K562 (cell line): ENCODE results near the gene TENM4. TPM values are rescaled to one million over a fixed set of nuclear protein-coding genes. Genes with fewer than 3 reads are reported as not detected.

Source experiments
- ATAC-seq: fragments of 200-7000 bp; cut with Tn5 transposase; 3 replicates; pipeline ENCODE4 v1.9.1; 2020; ENCODE audit warnings: moderate library complexity
- BruUV-seq: library from RNA; stranded (reverse); fragments of 400-500 nt; replicated peaks from 2 replicates; lab custom pipeline; 2021; lab: Mats Ljungman, UMichigan
- CTCF ChIA-PET: fragments of 300-600 bp; formaldehyde crosslinking; extraction: SDS; loops from one replicate; lab custom pipeline; 2021; ENCODE audit warnings: low intra/inter-chr PET ratio; lab: Yijun Ruan, JAX
- POLR2A ChIA-PET: fragments of 300-600, 350-650 bp; sonication (Branson Sonifier 250); formaldehyde crosslinking; extraction: SDS; loops from one replicate; lab custom pipeline; 2021; ENCODE audit warnings: antibody characterized with exemption, inconsistent platforms; lab: Yijun Ruan, JAX
- DNase-seq, 4 experiments: peaks; one replicate each; pipeline versions ENCODE4 v3.0.0 to v3.0.0-alpha.2; 2011 to 2018; ENCODE audit warnings: low spot score in 3 of 4, mixed read lengths in 3 of 4; ENCODE audit errors: extremely low read depth in 1 of 4
- FAIRE-seq: peaks from 2 replicates; lab custom pipeline; 2011; peaks lifted over from hg19 to GRCh38; lab: Jason Lieb, UNC
- H2AFZ ChIP-seq: 2 replicates; pipeline ENCODE4 v1.6.0; 2011; ENCODE audit warnings: low read depth, low read length, control low read depth, inconsistent platforms
- H3K27ac ChIP-seq: fragments of 200-600 bp; 3 replicates; pipeline ENCODE4 v1.8.0; 2011; ENCODE audit warnings: low read depth, mild to moderate bottlenecking, control low read depth, inconsistent platforms, low read length, moderate library complexity, mixed read lengths; ENCODE audit errors: extremely low read depth
- H3K27me3 ChIP-seq, 2 experiments: fragments of 300-600 bp in 1 of 2; 2 replicates in 1 of 2; 3 replicates in 1 of 2; pipeline versions ENCODE4 v1.6.0 to v1.8.0; 2011; ENCODE audit warnings: inconsistent platforms in 2 of 2, low read length in 2 of 2, mild to moderate bottlenecking in 1 of 2, mixed read lengths in 1 of 2, moderate library complexity in 1 of 2; ENCODE audit not compliant: control insufficient read depth in 2 of 2, insufficient read depth in 2 of 2
- H3K36me3 ChIP-seq: fragments of 300-600 bp; 3 replicates; pipeline ENCODE4 v1.8.0; 2011; ENCODE audit warnings: mild to moderate bottlenecking, low read length, inconsistent platforms; ENCODE audit not compliant: control insufficient read depth, insufficient read depth
- H3K4me1 ChIP-seq, 2 experiments: fragments of 200-600 bp in 1 of 2; replicated peaks in 1 of 2; 2 replicates in 1 of 2; 3 replicates in 1 of 2; pipeline versions ENCODE4 v1.5.1 to v1.8.0; 2011; ENCODE audit warnings: inconsistent platforms in 2 of 2, low read length in 2 of 2, mild to moderate bottlenecking in 1 of 2, mixed read lengths in 1 of 2, moderate library complexity in 1 of 2; ENCODE audit not compliant: control insufficient read depth in 2 of 2, insufficient read depth in 2 of 2
- H3K4me2 ChIP-seq: 2 replicates; pipeline ENCODE4 v1.6.1; 2011; ENCODE audit warnings: low read length, control low read depth, inconsistent platforms, mixed read lengths; ENCODE audit not compliant: insufficient read depth
- H3K4me3 ChIP-seq: fragments of 200-600 bp; sonication (generic), shearing (Covaris generic); 2 replicates; pipeline ENCODE4 v1.5.1; 2016; ENCODE audit warnings: control low read depth, inconsistent platforms
- H3K79me2 ChIP-seq: fragments of 200-600 bp; 3 replicates; pipeline ENCODE4 v1.8.0; 2011; ENCODE audit warnings: low read length, inconsistent platforms; ENCODE audit not compliant: control insufficient read depth, insufficient read depth
- H3K9ac ChIP-seq, 2 experiments: 2 replicates each; pipeline versions ENCODE4 v1.6.0 to v1.6.1; 2011; ENCODE audit warnings: low read depth in 2 of 2, low read length in 2 of 2, control low read depth in 1 of 2, inconsistent platforms in 1 of 2, mild to moderate bottlenecking in 1 of 2, mixed read lengths in 1 of 2; ENCODE audit not compliant: insufficient read depth in 1 of 2
- H3K9me1 ChIP-seq: one replicate; pipeline ENCODE4 v1.6.0; 2011; ENCODE audit warnings: inconsistent platforms, mild to moderate bottlenecking, low read length, moderate library complexity; ENCODE audit not compliant: control insufficient read depth, insufficient read depth
- H3K9me3 ChIP-seq: replicated peaks from 2 replicates; pipeline ENCODE4 v1.5.1; 2011; ENCODE audit warnings: low read depth, low read length, inconsistent platforms; ENCODE audit not compliant: control insufficient read depth, insufficient read depth
- H4K20me1 ChIP-seq: replicated peaks from 2 replicates; pipeline ENCODE4 v1.6.1; 2011; ENCODE audit warnings: low read length, inconsistent platforms, mixed read lengths; ENCODE audit not compliant: control insufficient read depth, insufficient read depth
- COPS2 ChIP-seq: fragments of 450-650 bp; conservative IDR thresholded peaks from 2 replicates; pipeline ENCODE4 v1.6.1; 2016; ENCODE audit warnings: mild to moderate bottlenecking, moderate library complexity
- HCFC1 ChIP-seq: IDR thresholded peaks from 2 replicates; pipeline ENCODE4 v1.6.1; 2012; ENCODE audit warnings: low read depth, low read length, improper control_type of control experiment
- HNRNPLL ChIP-seq: fragments of 200-400 bp; formaldehyde crosslinking; IDR thresholded peaks from 2 replicates; pipeline ENCODE4 v1.6.1; 2017; ENCODE audit warnings: low read length, low read depth, mild to moderate bottlenecking; ENCODE audit not compliant: poor library complexity, severe bottlenecking
- HOXB6 ChIP-seq: fragments of 250-450 bp; sonication (Bioruptor Pico); IDR thresholded peaks from 2 replicates; pipeline ENCODE4 v1.5.1; 2022; ENCODE audit warnings: mild to moderate bottlenecking, borderline replicate concordance
- NCOA2 ChIP-seq, 2 experiments: fragments of 450-650 bp; IDR thresholded peaks; 2 replicates each; pipeline ENCODE4 v1.6.1; 2018; ENCODE audit warnings: mild to moderate bottlenecking in 2 of 2, moderate library complexity in 1 of 2; ENCODE audit not compliant: partially characterized antibody in 2 of 2
- TRIM25 ChIP-seq: fragments of 450-650 bp; IDR thresholded peaks from 2 replicates; pipeline ENCODE4 v1.7.0; 2016; ENCODE audit warnings: borderline replicate concordance
- ZNF277 ChIP-seq: fragments of 250-450 bp; sonication (Bioruptor Pico); IDR thresholded peaks from 2 replicates; pipeline ENCODE4 v1.8.0; 2022; ENCODE audit warnings: inconsistent platforms, mild to moderate bottlenecking, moderate library complexity, borderline replicate concordance
- WGBS: fragments of 100-300 bp; shearing (Covaris generic); methylation state at CpG from one replicate; pipeline ENCODE4 v1.1.6; 2016; ENCODE audit warnings: low coverage, mixed read lengths; ENCODE audit not compliant: insufficient coverage; ENCODE audit errors: missing lambda C conversion rate; 5-methylcytosine and 5-hydroxymethylcytosine counted together
- in situ Hi-C: fragments of 300-500 bp; cut with MboI; formaldehyde crosslinking; loops from 4 replicates; pipeline ENCODE4 v1.15.0; 2018; ENCODE audit warnings: inconsistent platforms, mixed read lengths
- intact Hi-C: fragments of 100-400 bp; cut with micrococcal nuclease; formaldehyde crosslinking; loops from 2 replicates; pipeline ENCODE4 v1.14.2; 2022
- polyA plus RNA-seq, 8 experiments: library from polyadenylated mRNA; depleted of rRNA in 4 of 8; stranded (reverse) in 5 of 8; unstranded in 3 of 8; fragments of >200 nt; fragmentation: Nextera tagmentation in 2 of 8; fragmentation: Illumina TruSeq in 1 of 8; extraction: Ambion mirVana in 2 of 8; extraction: Trizol in 1 of 8; gene quantifications; 2 replicates each; pipeline versions ENCODE4 v1.2.1 to v1.2.3, GENCODE V29; 2011 to 2014; ENCODE audit warnings: inconsistent platforms in 1 of 8, missing spikeins in 1 of 8
- total RNA-seq, 7 experiments: library from RNA; depleted of rRNA in 6 of 7; stranded (reverse); fragments of >200 nt in 6 of 7; fragmentation: Illumina TruSeq in 2 of 7; extraction: Trizol in 2 of 7; gene quantifications; 2 replicates each; pipeline versions ENCODE4 v1.2.1 to v1.2.3, GENCODE V29; 2011 to 2021; ENCODE audit warnings: low replicate concordance in 1 of 7

The TENM4 gene
- total and polyA plus RNA-seq, 9 of the 15 experiments (the other 6 are each of a cell fraction or from before 2014, with no cell fraction given) = 0.16 TPM; not detected in 8

- in situ Hi-C loops = no loop called here
- ATAC-seq (no peak), FAIRE-seq (no peak), DNase-seq (no peak)
- H3K4me2 ChIP-seq = no peak overlapping the region
- no peaks in the 10 kb centered on the region for H3K79me2 ChIP-seq
- H3K9ac ChIP-seq = no peak overlapping the region
- intact Hi-C loops = no loop called here
- 0% methylated on average over 6 of the region's 6 CpGs for WGBS
- no peak for TF ChIP-seq HCFC1
- no peak for TF ChIP-seq HNRNPLL
- no peak for TF ChIP-seq NCOA2 (IDR thresholded peaks at IDR 0.05; ENCODE audit: partially characterized antibody in 2 of 2)
- no peak for TF ChIP-seq HOXB6 (CRISPR knock-in tag)
- no peak for TF ChIP-seq COPS2
- TF ChIP-seq ZNF277 = no peak
- TF ChIP-seq TRIM25 = no peak
- H3K4me1 ChIP-seq = no peaks in the 10 kb centered on the region
- no peak overlapping the region for H3K27ac ChIP-seq
- no peaks in the 10 kb centered on the region for H4K20me1 ChIP-seq
- no peaks in the 10 kb centered on the region for H3K9me1 ChIP-seq
- no peaks in the 10 kb centered on the region for H3K36me3 ChIP-seq
- ChIA-PET CTCF (no interaction called here), POLR2A (no interaction called here)
- BruUV-seq = no TSS peak
- no peaks in the 10 kb centered on the region for H3K9me3 ChIP-seq
- H3K27me3 ChIP-seq = peaks cover 0 to 4% of the 10 kb centered on the region in 2 experiments; a peak in 1 of 5 replicates
- no peak overlapping the region for H2AFZ ChIP-seq
- no peak overlapping the region for H3K4me3 ChIP-seq
Measured at GRCh38 chr11:78770931-78771330, 669.9 kb downstream of the TENM4 start.
